Measurements from ENCODE around the gene DOHH.

DOHH gene

GRCh38 chr19:3500429-3501101 lies at the start of gene DOHH:
DOHH (minus strand) TSS chr19:3500674; CDS start chr19:3496814, 3,860 bp downstream.
- ATAC-seq: peak; percentile 82
- DNase-seq: peak; percentile 96

DNA sequence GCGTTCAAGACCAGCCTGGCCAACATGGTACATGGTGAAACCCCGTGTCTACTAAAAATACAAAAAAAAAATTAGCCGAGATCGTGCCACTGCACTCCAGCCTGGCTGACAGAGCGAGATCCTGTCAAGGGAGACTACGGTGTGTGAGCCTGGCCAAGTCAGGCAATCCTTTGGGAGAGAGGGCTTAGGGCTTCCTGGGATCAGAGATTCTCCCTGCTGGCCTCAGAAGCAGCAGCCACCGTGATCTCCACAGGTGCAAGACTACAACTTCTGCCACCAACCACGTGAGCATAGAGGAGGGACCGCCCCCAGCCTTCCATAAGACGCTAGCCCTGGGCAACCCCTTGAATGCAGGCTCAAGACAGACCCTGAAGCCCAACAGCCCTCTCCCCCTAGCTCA lies 49.3 kb upstream of the DOHH start:
- DNase-seq: no peak
- ATAC-seq: no peak

DNA sequence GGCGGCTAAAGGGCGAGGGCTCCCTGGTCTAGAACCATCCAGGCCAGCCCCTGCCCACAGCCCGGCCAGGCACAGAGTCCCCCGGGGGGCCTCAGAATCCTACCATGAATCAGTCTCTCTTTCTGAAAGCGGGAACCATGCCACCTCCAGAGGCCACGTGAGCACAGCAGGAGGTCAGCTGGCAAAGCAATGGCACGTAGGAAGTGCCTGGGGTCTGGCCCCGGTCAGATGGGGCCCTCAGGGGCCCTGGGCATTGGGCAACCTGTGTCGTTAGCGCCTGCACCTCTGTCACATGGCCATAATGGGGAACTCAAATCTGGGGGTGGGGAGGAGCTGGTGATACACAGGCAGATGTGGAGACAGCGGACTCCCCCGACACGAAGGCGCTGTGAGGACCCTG lies 48.1 kb upstream of the DOHH start:
- DNase-seq (no peak), ATAC-seq (no peak)

DNA sequence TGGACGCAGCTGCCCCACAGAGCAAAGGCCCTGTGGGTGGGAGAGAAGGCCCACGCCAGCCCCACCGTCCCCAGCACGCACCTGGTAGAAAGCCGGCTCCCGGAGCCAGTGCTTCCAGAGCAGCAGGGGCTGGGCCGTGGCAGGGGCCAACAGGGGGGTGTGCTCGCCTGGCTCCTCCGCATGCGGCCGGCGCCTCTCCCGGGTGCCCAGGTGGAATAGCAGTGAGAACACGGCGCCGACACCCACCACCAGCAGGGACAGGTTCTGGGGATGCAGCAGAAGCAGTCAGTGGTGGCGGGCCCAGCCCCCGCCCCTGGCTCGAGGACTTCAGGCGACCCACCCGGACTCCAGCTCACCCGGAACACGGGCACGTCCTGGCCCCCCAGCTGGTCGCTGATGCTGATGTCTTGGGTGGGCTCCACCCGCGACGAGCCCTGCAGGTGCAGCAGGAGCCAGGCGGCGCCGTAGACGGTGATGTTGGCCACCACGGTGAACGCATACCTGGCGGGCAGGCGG lies 47.4 kb upstream of the DOHH start:
- ATAC-seq: no peak
- no peak for DNase-seq

GRCh38 chr19:3547301-3547731 lies 46.8 kb upstream of the DOHH start:
- no peak for ATAC-seq

DNA sequence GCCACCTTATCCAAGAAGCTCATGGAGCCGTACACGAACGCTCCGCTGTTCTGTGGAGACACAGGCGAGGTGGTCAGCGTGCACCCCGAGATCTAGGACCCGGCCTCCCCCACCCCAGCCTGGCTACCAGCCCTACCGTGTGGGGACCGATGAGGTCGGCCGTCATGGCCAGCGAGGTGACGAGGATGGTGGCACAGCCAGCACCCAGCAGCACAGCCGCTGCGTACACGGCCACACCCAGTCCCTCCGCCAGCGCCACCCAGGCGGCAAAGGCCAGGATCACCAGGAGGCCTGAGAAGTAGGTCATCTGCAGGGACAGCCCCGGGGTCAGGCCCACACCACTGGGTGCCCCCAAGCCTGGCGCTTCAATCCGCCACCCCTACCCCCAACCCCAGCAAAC lies 45.6 kb upstream of the DOHH start:
- no peak for ATAC-seq
- DNase-seq: no peak

More at GRCh38 chr19:3547301-3547731, 46.8 kb upstream of the DOHH start:
- DNase-seq: peak; percentile 68

DNA sequence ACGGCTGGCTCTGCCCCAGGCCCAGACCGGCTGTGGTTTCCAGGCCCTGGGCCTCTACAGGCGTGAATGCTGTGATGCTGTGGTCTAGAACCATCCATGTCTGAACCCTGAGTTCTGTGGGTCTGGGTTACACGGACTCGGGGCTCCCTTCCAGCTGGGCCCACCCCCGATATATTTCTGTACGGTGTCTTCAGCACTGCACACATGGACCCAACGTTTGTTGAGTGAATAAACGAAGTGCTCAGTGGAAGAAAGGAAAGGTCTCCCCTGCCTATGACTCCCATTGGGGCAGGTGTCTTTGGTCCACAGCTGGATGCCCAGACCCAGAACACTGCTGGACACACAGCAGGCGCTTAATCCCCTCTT lies 45.2 kb upstream of the DOHH start:
- ATAC-seq: peak; percentile 6
- DNase-seq: no peak

GRCh38 chr19:3544742-3545668 lies 44.5 kb upstream of the DOHH start:
- ATAC-seq (peak; percentile 50), DNase-seq (peak; percentile 90)

GRCh38 chr19:3544058-3544376 lies 43.5 kb upstream of the DOHH start:
- ATAC-seq (no peak), DNase-seq (no peak)

DNA sequence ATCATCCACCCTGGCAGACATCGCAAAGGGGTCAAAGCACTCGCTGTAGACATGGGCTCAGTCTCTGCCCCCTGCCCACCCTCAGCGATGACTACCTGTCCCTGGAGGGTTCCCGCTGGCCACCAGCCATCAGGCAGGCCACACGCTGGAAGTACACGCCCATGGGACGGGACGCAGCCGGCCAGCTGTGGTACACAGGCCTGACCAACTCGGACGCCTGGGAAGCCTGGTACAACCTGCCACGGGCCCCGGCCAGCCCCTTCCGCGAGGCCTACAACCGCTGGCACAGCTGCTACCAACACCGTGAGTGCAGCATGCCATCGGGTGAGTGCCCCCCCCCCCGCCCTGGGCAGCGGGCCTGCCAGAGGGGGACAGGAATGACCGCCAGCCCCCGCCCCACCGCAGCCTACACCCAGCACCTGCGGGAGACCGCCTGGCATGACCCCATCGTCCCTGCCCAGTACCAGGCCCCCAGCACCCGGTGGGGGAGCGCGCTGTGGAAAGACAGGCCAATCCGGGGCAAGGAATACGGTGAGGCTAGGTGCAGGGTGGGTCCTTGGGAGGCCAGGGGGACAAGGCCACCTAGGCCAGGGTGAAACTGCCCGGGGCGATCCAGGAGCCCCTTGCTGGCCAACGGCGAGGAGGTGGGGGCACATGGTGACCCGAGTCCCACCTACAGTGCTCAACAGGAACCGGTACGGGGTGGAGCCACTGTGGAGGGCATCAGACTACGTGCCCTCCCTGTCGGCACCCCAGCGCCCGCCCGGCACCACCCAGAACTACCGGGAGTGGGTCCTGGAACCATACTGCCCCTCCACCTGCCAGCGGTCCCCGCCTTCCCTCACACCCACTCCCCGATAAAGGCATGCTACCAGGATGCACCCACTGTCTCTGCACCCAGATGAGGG lies 42.9 kb upstream of the DOHH start:
- DNase-seq (no peak), ATAC-seq (no peak)

GRCh38 chr19:3539756-3540118 lies 39.3 kb upstream of the DOHH start:
- no peak for DNase-seq
- no peak for ATAC-seq

GRCh38 chr19:3538965-3539755 lies 38.7 kb upstream of the DOHH start, which contains the start of gene TEKTIP1:
TEKTIP1 (plus strand) TSS chr19:3539174; CDS start chr19:3539178, 4 bp downstream.
- DNase-seq: no peak
- no peak for ATAC-seq

DNA sequence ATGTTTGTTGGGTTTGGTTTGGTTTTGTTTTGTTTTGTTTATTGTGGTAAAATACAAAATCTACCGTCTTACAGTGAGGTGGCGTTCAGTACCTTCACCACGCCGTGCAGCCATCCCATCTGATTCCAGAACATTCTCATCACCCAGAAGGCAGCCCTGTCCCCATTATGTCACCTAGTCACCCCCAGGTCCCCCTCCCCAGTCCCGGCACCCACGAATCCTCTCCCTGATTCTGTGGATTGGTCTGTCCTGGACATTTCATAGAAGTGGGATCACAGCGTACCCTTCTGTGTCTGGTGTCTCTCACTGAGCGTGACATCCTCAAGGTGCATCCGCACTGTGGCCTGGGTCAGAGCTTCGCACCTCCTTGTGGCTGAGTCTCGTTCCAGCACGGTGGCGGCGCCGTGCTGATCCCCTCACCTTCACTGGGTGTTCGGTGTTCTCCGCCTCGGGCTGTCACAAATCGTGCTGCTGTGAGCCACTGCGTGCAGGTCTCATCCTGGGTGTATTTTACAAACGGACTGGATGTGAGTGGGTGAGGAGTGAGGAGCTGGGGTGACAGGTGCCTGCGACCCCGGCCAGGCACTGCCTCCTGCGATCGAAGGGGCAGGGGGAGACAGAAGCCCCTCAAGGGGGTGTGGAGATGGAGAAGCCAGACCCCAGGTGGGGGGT lies 37.9 kb upstream of the DOHH start:
- ATAC-seq: peak; percentile 8
- no peak for DNase-seq

GRCh38 chr19:3537438-3538240 lies 37.2 kb upstream of the DOHH start:
- ATAC-seq: peak; percentile 12
- DNase-seq: no peak

DNA sequence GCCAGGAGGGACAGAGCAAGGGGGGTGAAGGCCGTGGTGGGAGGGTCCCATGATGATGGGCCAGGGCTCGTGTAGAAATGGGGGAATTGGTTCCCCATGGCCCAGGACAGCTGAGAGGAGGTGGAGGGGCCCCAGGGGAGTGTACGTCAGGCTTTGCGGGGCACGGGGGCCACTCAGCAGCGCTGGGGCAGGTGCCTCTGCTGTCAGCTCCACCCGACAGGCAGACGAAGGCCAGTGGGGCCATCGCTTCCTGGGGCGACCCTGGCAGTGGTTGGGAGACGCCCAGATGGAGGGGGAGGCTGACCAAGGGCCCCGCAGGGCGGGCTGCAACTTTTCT lies 36.6 kb upstream of the DOHH start:
- no peak for ATAC-seq
- no peak for DNase-seq

GRCh38 chr19:3536429-3537100 lies 36.1 kb upstream of the DOHH start:
- no peak for ATAC-seq
- no peak for DNase-seq

DNA sequence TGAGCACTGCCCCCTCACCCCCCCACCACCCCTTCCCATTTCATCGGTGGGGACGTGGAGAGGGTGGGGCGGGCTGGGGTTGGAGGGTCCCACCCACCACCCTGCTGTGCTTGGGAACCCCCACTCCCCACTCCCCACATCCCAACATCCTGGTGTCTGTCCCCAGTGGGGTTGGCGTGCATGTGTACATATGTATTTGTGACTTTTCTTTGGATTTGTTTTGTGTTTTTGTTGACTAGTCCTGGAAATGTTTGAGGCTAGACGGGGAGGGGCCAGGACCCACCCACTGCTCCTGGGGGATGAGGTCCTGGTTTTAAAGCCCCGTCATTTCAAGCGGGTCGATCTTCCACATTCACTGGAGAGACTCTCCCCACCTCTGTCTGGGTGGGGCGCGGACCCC lies 35.5 kb upstream of the DOHH start:
- ATAC-seq (no peak), DNase-seq (no peak)

GRCh38 chr19:3535563-3535965 lies 35.1 kb upstream of the DOHH start:
- ATAC-seq (no peak), DNase-seq (no peak)

DNA sequence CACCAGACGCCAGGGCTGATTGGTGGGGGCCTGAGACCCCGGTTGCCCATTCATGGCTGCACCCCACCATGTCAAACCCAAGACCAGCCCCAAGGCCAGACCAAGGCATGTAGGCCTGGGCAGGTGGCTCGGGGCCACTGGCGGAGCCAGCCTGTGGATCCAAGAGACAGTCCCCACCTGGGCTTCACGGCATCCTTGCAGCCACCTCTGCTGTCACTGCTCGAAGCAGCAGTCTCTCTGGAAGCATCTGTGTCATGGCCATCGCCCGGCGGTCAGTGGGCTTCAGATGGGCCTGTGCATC lies 34.7 kb upstream of the DOHH start:
- ATAC-seq (no peak), DNase-seq (no peak)
